GM12874 (cell line): ENCODE data around the gene BRAF.

Source experiments
- CTCF ChIP-seq: IDR thresholded peaks from 2 replicates; pipeline ENCODE4 v1.5.1; 2011; ENCODE audit warnings: low read depth, mild to moderate bottlenecking, control low read depth, low read length, moderate library complexity; ENCODE audit not compliant: insufficient read depth

The BRAF gene

GRCh38 chr7:140924821-140925421 lies at the start of gene BRAF:
Gene BRAF (minus strand): TSS chr7:140924929. CDS start chr7:140924703, 226 bp downstream.
- no peak for TF ChIP-seq CTCF

GRCh38 chr7:140972876-140973829 lies 48.4 kb upstream of the BRAF start:
- TF ChIP-seq CTCF = no peak

GRCh38 chr7:140972344-140972743 lies 47.6 kb upstream of the BRAF start:
- no peak for TF ChIP-seq CTCF

GRCh38 chr7:140967438-140967837 lies 42.7 kb upstream of the BRAF start:
- no peak for TF ChIP-seq CTCF

GRCh38 chr7:140966561-140967233 lies 42.0 kb upstream of the BRAF start:
- no peak for TF ChIP-seq CTCF

GRCh38 chr7:140961117-140961516 lies 36.4 kb upstream of the BRAF start:
- TF ChIP-seq CTCF = no peak

- TF ChIP-seq CTCF = no peak
Measured at GRCh38 chr7:140945940-140946339, 21.2 kb upstream of the BRAF start.
